Trophoblast cell (in vitro differentiated cells and primary cell): ENCODE measurements around the gene KCNH4.
"Not testable (repeated sequence)": the region's sequence is repeated elsewhere in the genome, so short reads cannot be mapped to it uniquely, and the experiment has no call there.

ENCODE experiments used
- DNase-seq, 2 donors: peaks; one replicate each; pipeline ENCODE4 v3.0.0-alpha.2; 2016
- H2AFZ ChIP-seq: 2 replicates; pipeline ENCODE4 v1.6.1; 2013; ENCODE audit warnings: low read length, moderate library complexity, mild to moderate bottlenecking; ENCODE audit not compliant: insufficient read depth, poor library complexity
- H2AK5ac ChIP-seq: 2 replicates; pipeline ENCODE4 v1.6.1; 2013; ENCODE audit warnings: mild to moderate bottlenecking, low read length
- H2BK120ac ChIP-seq: 2 replicates; pipeline ENCODE4 v1.6.1; 2013; ENCODE audit warnings: low read length, mild to moderate bottlenecking, moderate library complexity; ENCODE audit not compliant: insufficient read depth, poor library complexity
- H2BK12ac ChIP-seq: 2 replicates; pipeline ENCODE4 v1.6.1; 2013; ENCODE audit warnings: mild to moderate bottlenecking, low read length, moderate library complexity
- H2BK5ac ChIP-seq: 2 replicates; pipeline ENCODE4 v1.6.1; 2013; ENCODE audit warnings: low read length, low read depth, moderate library complexity, mild to moderate bottlenecking; ENCODE audit not compliant: poor library complexity
- H3K14ac ChIP-seq: 2 replicates; pipeline ENCODE4 v1.6.1; 2013; ENCODE audit warnings: mild to moderate bottlenecking, low read length
- H3K18ac ChIP-seq: 2 replicates; pipeline ENCODE4 v1.6.1; 2013; ENCODE audit warnings: mild to moderate bottlenecking, low read length
- H3K23ac ChIP-seq: 2 replicates; pipeline ENCODE4 v1.6.1; 2013; ENCODE audit warnings: low read length
- H3K27ac ChIP-seq: 2 replicates; pipeline ENCODE4 v1.5.1; 2013; ENCODE audit warnings: low read depth, mild to moderate bottlenecking, inconsistent platforms, low read length, moderate library complexity
- H3K27me3 ChIP-seq: 2 replicates; pipeline ENCODE4 v1.6.1; 2013; ENCODE audit warnings: inconsistent platforms, mild to moderate bottlenecking, low read length, moderate library complexity; ENCODE audit not compliant: insufficient read depth
- H3K36me3 ChIP-seq, 2 experiments: 1 replicate in 1 of 2; 2 replicates in 1 of 2; pipeline ENCODE4 v1.6.1; 2013; ENCODE audit warnings: low read length in 2 of 2, mild to moderate bottlenecking in 2 of 2, moderate library complexity in 1 of 2; ENCODE audit not compliant: insufficient read depth in 2 of 2, control insufficient read depth in 1 of 2
- H3K4ac ChIP-seq: 2 replicates; pipeline ENCODE4 v1.6.1; 2013; ENCODE audit warnings: low read depth, mild to moderate bottlenecking, low read length, moderate library complexity
- H3K4me1 ChIP-seq, 2 experiments: 1 replicate in 1 of 2; 2 replicates in 1 of 2; pipeline ENCODE4 v1.6.1; 2013; ENCODE audit warnings: low read length in 2 of 2, mild to moderate bottlenecking in 2 of 2, moderate library complexity in 1 of 2; ENCODE audit not compliant: insufficient read depth in 2 of 2, control insufficient read depth in 1 of 2
- H3K4me2 ChIP-seq: 2 replicates; pipeline ENCODE4 v1.6.1; 2013; ENCODE audit warnings: inconsistent platforms, mild to moderate bottlenecking, low read length, moderate library complexity
- H3K4me3 ChIP-seq: 2 replicates; pipeline ENCODE4 v1.5.1; 2013; ENCODE audit warnings: mild to moderate bottlenecking, low read depth, low read length, inconsistent platforms
- H3K79me1 ChIP-seq: one replicate; pipeline ENCODE4 v1.6.1; 2013; ENCODE audit warnings: low read length
- H3K79me2 ChIP-seq: 2 replicates; pipeline ENCODE4 v1.6.1; 2013; ENCODE audit warnings: low read length, mild to moderate bottlenecking; ENCODE audit not compliant: control insufficient read depth, insufficient read depth, poor library complexity
- H3K9ac ChIP-seq: 2 replicates; pipeline ENCODE4 v1.6.1; 2013; ENCODE audit warnings: mild to moderate bottlenecking, low read length
- H3K9me3 ChIP-seq: 2 replicates; pipeline ENCODE4 v1.6.1; 2013; ENCODE audit warnings: low read depth, mild to moderate bottlenecking, control low read depth, inconsistent platforms, low read length; ENCODE audit not compliant: insufficient read depth
- H4K12ac ChIP-seq: 2 replicates; pipeline ENCODE4 v1.6.1; 2013; ENCODE audit warnings: low read depth, mild to moderate bottlenecking, low read length, moderate library complexity
- H4K8ac ChIP-seq: 2 replicates; pipeline ENCODE4 v1.6.1; 2013; ENCODE audit warnings: low read depth, mild to moderate bottlenecking, low read length, moderate library complexity
- H4K91ac ChIP-seq: one replicate; pipeline ENCODE4 v1.6.1; 2013; ENCODE audit warnings: low read depth, mild to moderate bottlenecking, low read length, moderate library complexity
- WGBS: extraction: QIAGEN DNeasy Blood & Tissue Kit; methylation state at CpG from one replicate; pipeline ENCODE4 v1.1.7; 2013; ENCODE audit warnings: missing lambda C conversion rate; ENCODE audit not compliant: insufficient read length, insufficient coverage; ENCODE audit errors: extremely low coverage; 5-methylcytosine and 5-hydroxymethylcytosine counted together

Gene KCNH4

GRCh38 chr17:42143138-42143537 lies 37.8 kb downstream of the KCNH4 start:
- Histone ChIP-seq H3K27ac (peak overlapping the region; percentile 28), H3K4ac (peak overlapping the region; percentile 33), H3K36me3 (peaks cover 18 to 22% of the 10 kb centered on the region in 2 experiments)
- not testable (repeated sequence) for H2BK5ac ChIP-seq, H3K79me1 ChIP-seq, H4K12ac ChIP-seq, H3K4me2 ChIP-seq, H3K23ac ChIP-seq, H3K9ac ChIP-seq, H4K8ac ChIP-seq, H4K91ac ChIP-seq, H3K18ac ChIP-seq, H3K79me2 ChIP-seq, H2BK12ac ChIP-seq, H2AFZ ChIP-seq, H2AK5ac ChIP-seq, H3K14ac ChIP-seq, H3K4me3 ChIP-seq, H3K4me1 ChIP-seq, H3K27me3 ChIP-seq, H3K9me3 ChIP-seq, H2BK120ac ChIP-seq
- WGBS = no CpG with 5 or more reads among the region's 4 CpGs
- peak; percentile 64 to 76 for DNase-seq

- Histone ChIP-seq H2BK12ac (no peak overlapping the region), H3K9ac (no peak overlapping the region), H3K4me3 (no peak overlapping the region), H2BK120ac (no peak overlapping the region), H3K79me2 (peaks cover 2% of the 10 kb centered on the region), H3K4me1 (peaks cover 9% of the 10 kb centered on the region in 2 experiments), H3K79me1 (no peaks in the 10 kb centered on the region), H2BK5ac (no peak overlapping the region), H3K9me3 (no peaks in the 10 kb centered on the region), H4K12ac (no peak overlapping the region), H3K36me3 (peaks cover 19 to 22% of the 10 kb centered on the region in 2 experiments), H3K4ac (no peak overlapping the region), H3K27ac (peak overlapping the region; percentile 7), H4K91ac (no peak overlapping the region), H3K23ac (no peak overlapping the region), H4K8ac (no peak overlapping the region), H3K18ac (no peak overlapping the region), H3K14ac (no peak overlapping the region), H2AK5ac (no peak overlapping the region), H3K27me3 (no peaks in the 10 kb centered on the region), H2AFZ (no peak overlapping the region), H3K4me2 (no peak overlapping the region)
- WGBS = no CpG with 5 or more reads among the region's 7 CpGs
- peak; percentile 94 to 95 for DNase-seq
Observed at GRCh38 chr17:42142371-42142896, 38.5 kb downstream of the KCNH4 start.

GRCh38 chr17:42141382-42141781 lies 39.6 kb downstream of the KCNH4 start:
- Histone ChIP-seq H4K12ac (no peak overlapping the region), H3K9me3 (no peaks in the 10 kb centered on the region), H3K4me2 (no peak overlapping the region), H3K79me2 (peaks cover 2% of the 10 kb centered on the region), H3K27ac (no peak overlapping the region), H3K9ac (no peak overlapping the region), H2AFZ (no peak overlapping the region), H3K36me3 (peaks cover 16 to 19% of the 10 kb centered on the region in 2 experiments), H3K27me3 (no peaks in the 10 kb centered on the region), H4K8ac (no peak overlapping the region), H2BK120ac (no peak overlapping the region), H3K4ac (peak overlapping the region; percentile 11), H2AK5ac (no peak overlapping the region), H3K23ac (peak overlapping the region; percentile 68), H3K4me1 (peaks cover 9% of the 10 kb centered on the region in 2 experiments), H2BK12ac (no peak overlapping the region), H2BK5ac (no peak overlapping the region), H4K91ac (no peak overlapping the region), H3K18ac (no peak overlapping the region), H3K79me1 (no peaks in the 10 kb centered on the region), H3K14ac (no peak overlapping the region), H3K4me3 (no peak overlapping the region)
- no peak for DNase-seq
- no CpG with 5 or more reads among the region's 8 CpGs for WGBS

GRCh38 chr17:42140690-42141089 lies 40.3 kb downstream of the KCNH4 start:
- not testable (repeated sequence) for H2BK12ac ChIP-seq, H3K9ac ChIP-seq, H2AK5ac ChIP-seq, H3K4me2 ChIP-seq, DNase-seq, H2AFZ ChIP-seq, H2BK120ac ChIP-seq, H3K18ac ChIP-seq, H2BK5ac ChIP-seq, H4K91ac ChIP-seq, H3K9me3 ChIP-seq, H3K27me3 ChIP-seq, H3K27ac ChIP-seq, H3K79me2 ChIP-seq, H4K8ac ChIP-seq, H3K4ac ChIP-seq, H3K23ac ChIP-seq, H3K14ac ChIP-seq, H3K4me3 ChIP-seq, H4K12ac ChIP-seq, H3K79me1 ChIP-seq
- Histone ChIP-seq H3K36me3 (peaks cover 16 to 19% of the 10 kb centered on the region in 2 experiments), H3K4me1 (peaks cover 14 to 15% of the 10 kb centered on the region in 2 experiments)
- WGBS = no CpG with 5 or more reads among the region's 7 CpGs
